B cell (primary cell): ENCODE measurements around the gene MTX3. TPM values are rescaled to one million over a fixed set of nuclear protein-coding genes. Genes with fewer than 3 reads are reported as not detected.

ENCODE experiments used
- ATAC-seq: fragments of 200-7000 bp; cut with Tn5 transposase; one replicate; pipeline ENCODE4 v1.10.0; 2021; ENCODE audit warnings: low read depth, mild to moderate bottlenecking, moderate number of reproducible peaks, moderate library complexity
- CTCF ChIA-PET: fragments of 350-600 bp; sonication (Branson Sonifier 250); formaldehyde crosslinking; loops from one replicate; lab custom pipeline; 2021; ENCODE audit warnings: antibody characterized with exemption, inconsistent platforms; lab: Charles Lee
- POLR2A ChIA-PET: fragments of 350-600 bp; sonication (Branson Sonifier 250); formaldehyde crosslinking; loops from one replicate; lab custom pipeline; 2021; ENCODE audit warnings: antibody characterized with exemption; lab: Charles Lee
- DNase-seq: peaks from one replicate; pipeline ENCODE4 v3.0.0; 2013
- H2AFZ ChIP-seq: 2 replicates; pipeline ENCODE4 v1.6.1; 2012; ENCODE audit warnings: mild to moderate bottlenecking, low read depth, low read length; ENCODE audit not compliant: insufficient read depth, poor library complexity, severe bottlenecking
- H3K27ac ChIP-seq, 2 donors: 1 replicate in 1 of 2; 2 replicates in 1 of 2; pipeline ENCODE4 v1.5.1; 2012 to 2013; ENCODE audit warnings: low read length in 2 of 2, mild to moderate bottlenecking in 2 of 2, moderate library complexity in 1 of 2
- H3K27me3 ChIP-seq, 4 experiments: fragments of 200-600 bp in 1 of 4; sonication (generic) in 1 of 4; replicated peaks in 1 of 4; 1 replicate in 2 of 4; 2 replicates in 2 of 4; pipeline versions ENCODE4 v1.6.1 to v1.7.0; 2013 to 2016; ENCODE audit warnings: low read length in 3 of 4, mild to moderate bottlenecking in 2 of 4, mixed read lengths in 1 of 4, moderate library complexity in 1 of 4; ENCODE audit not compliant: insufficient read depth in 4 of 4, control insufficient read depth in 3 of 4; ENCODE audit errors: control extremely low read depth in 1 of 4
- H3K36me3 ChIP-seq, 2 experiments: replicated peaks in 1 of 2; 1 replicate in 1 of 2; 2 replicates in 1 of 2; pipeline versions ENCODE4 v1.6.1 to v1.7.1; 2013; ENCODE audit warnings: low read length in 1 of 2; ENCODE audit not compliant: insufficient read depth in 2 of 2, control insufficient read depth in 1 of 2; ENCODE audit errors: control extremely low read depth in 1 of 2, extremely low read depth in 1 of 2
- H3K4me1 ChIP-seq, 2 donors: fragments of 200-600 bp in 1 of 2; sonication (generic) in 1 of 2; 1 replicate in 1 of 2; 2 replicates in 1 of 2; pipeline versions ENCODE4 v1.5.1 to v1.6.1; 2013 to 2017; ENCODE audit warnings: low read length in 2 of 2; ENCODE audit not compliant: control insufficient read depth in 2 of 2, insufficient read depth in 2 of 2
- H3K4me2 ChIP-seq: replicated peaks from 2 replicates; pipeline ENCODE3; 2012; ENCODE audit warnings: mild to moderate bottlenecking, low read depth, low read length; ENCODE audit not compliant: poor library complexity, severe bottlenecking
- H3K4me3 ChIP-seq, 5 experiments: fragments of 200-600 bp in 1 of 5; sonication (generic) in 1 of 5; 1 replicate in 3 of 5; 2 replicates in 2 of 5; pipeline versions ENCODE4 v1.5.1 to v1.7.0; 2011 to 2016; ENCODE audit warnings: low read length in 4 of 5, mild to moderate bottlenecking in 4 of 5, low read depth in 2 of 5, control low read depth in 1 of 5, moderate library complexity in 1 of 5; ENCODE audit not compliant: insufficient read depth in 1 of 5; ENCODE audit errors: control extremely low read depth in 1 of 5, extremely low read depth in 1 of 5
- H3K79me2 ChIP-seq: fragments of 200-600 bp; sonication (generic); one replicate; pipeline ENCODE4 v1.6.0; 2016; ENCODE audit warnings: low read length; ENCODE audit not compliant: control insufficient read depth, insufficient read depth
- H3K9ac ChIP-seq: fragments of 200-600 bp; sonication (generic); 2 replicates; pipeline ENCODE4 v1.6.1; 2017; ENCODE audit warnings: mild to moderate bottlenecking, low read length, moderate library complexity
- H3K9me3 ChIP-seq, 3 donors: one replicate each; pipeline versions ENCODE4 v1.6.1 to v1.7.1; 2013; ENCODE audit warnings: low read length in 2 of 3; ENCODE audit not compliant: control insufficient read depth in 2 of 3, insufficient read depth in 1 of 3; ENCODE audit errors: control extremely low read depth in 1 of 3
- H4K20me1 ChIP-seq: 2 replicates; pipeline ENCODE4 v1.6.0; 2012; ENCODE audit warnings: mild to moderate bottlenecking, low read length; ENCODE audit not compliant: insufficient read depth, control insufficient read depth, poor library complexity, severe bottlenecking
- H3K27ac Mint-ChIP-seq: one replicate; pipeline ENCODE4 v1.8.0; 2021; ENCODE audit warnings: mixed read lengths
- H3K27me3 Mint-ChIP-seq: one replicate; pipeline ENCODE4 v1.8.0; 2021; ENCODE audit warnings: mixed read lengths
- H3K4me1 Mint-ChIP-seq: one replicate; pipeline ENCODE4 v1.8.0; 2021; ENCODE audit warnings: mixed read lengths
- H3K4me3 Mint-ChIP-seq: one replicate; pipeline ENCODE4 v1.8.0; 2021; ENCODE audit warnings: mixed read lengths
- H3K9me3 Mint-ChIP-seq: one replicate; pipeline ENCODE4 v1.8.0; 2022; ENCODE audit warnings: mixed read lengths; ENCODE audit not compliant: insufficient read depth
- EZH2 ChIP-seq: IDR thresholded peaks from 2 replicates; pipeline ENCODE4 v1.6.1; 2012; ENCODE audit warnings: borderline replicate concordance, low read depth, mild to moderate bottlenecking, moderate library complexity, low read length; ENCODE audit not compliant: insufficient read depth, poor library complexity, severe bottlenecking
- WGBS: methylation state at CpG from one replicate; pipeline ENCODE4 v1.1.5; 2013; ENCODE audit warnings: missing lambda C conversion rate; ENCODE audit not compliant: insufficient coverage; 5-methylcytosine and 5-hydroxymethylcytosine counted together
- intact Hi-C: fragments of 100-400 bp; cut with micrococcal nuclease; formaldehyde crosslinking; loops from one replicate; pipeline ENCODE4 v1.10.0; 2022
- polyA plus RNA-seq: library from polyadenylated mRNA; depleted of rRNA; stranded (reverse); fragments of >200 nt; gene quantifications from 2 replicates; pipeline ENCODE4 v1.2.3, GENCODE V29; 2012
- total RNA-seq, 2 donors: library from RNA; stranded (reverse); fragments of 120-200 nt in 1 of 2; gene quantifications; 1 replicate in 1 of 2; 2 replicates in 1 of 2; pipeline versions ENCODE4 v1.2.3 to v1.2.4, GENCODE V29; 2013 to 2022
- TF ChIP-seq, protein P1 (sequence below): fragments of 200-600 bp; IDR thresholded peaks from one replicate; pipeline ENCODE4 v1.8.0; 2022; ENCODE audit warnings: antibody characterized with exemption, mild to moderate bottlenecking

The MTX3 gene
- total and polyA plus RNA-seq, 2 donors (not counting 1 experiment from before 2014, with no cell fraction given): 7.9 to 21.0 TPM

DNA sequence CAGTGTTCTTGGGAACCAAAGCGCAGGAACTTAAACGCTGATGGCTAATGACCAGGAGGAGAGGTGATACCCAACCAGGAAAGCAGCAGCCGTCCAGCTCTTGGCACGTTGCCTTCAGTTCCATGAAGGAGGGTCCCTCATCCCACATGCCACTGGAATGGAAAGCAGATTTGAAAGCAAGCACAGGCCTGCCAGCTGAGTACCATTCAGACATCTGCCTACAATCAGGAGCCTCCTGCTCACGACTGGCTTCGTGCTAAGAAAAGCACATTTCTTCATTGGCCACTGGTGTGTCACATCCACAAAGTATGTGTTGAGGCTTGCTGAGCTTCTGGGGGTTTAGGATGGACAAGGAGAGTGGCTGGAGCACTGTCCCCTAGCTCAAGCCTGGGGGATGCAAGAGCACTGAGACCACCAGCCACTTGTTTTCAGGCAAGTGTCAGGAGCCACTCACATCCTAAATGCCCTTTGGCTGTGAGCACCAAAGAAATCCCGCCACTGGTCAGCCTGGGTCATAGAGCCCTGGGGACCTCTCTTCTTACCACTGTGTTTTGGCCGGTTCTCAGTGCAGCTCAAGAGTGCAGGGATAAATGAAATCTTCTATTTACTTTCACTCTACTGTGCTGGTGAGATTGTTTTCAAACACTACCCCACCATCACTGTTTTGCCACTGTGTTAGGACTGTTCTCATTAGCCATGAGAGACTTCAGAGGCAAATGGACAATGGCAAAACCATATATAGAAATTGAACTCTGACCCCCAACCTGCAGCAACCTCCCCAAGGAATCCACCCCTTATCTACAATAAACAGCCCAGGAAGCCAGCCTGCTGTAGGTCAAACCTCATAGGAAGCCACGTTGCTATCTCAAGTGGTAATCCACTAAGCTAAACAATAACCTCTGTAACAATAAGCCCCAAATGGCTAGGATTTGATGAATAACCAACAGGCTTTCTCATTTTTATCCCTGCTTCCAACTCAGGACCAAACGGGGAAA, 58.3 kb downstream of the MTX3 start:
- Histone ChIP-seq H3K27ac (no peak overlapping the region), H3K9ac (no peak overlapping the region), H3K27me3 (no peaks in the 10 kb centered on the region), H4K20me1 (no peaks in the 10 kb centered on the region), H3K4me1 (no peaks in the 10 kb centered on the region), H2AFZ (no peak overlapping the region), H3K79me2 (no peaks in the 10 kb centered on the region), H3K4me2 (no peak overlapping the region), H3K36me3 (no peaks in the 10 kb centered on the region), H3K9me3 (peaks cover 0 to 3% (median 0%) of the 10 kb centered on the region in 3 donors), H3K4me3 (no peak overlapping the region)
- no peaks in the 10 kb centered on the region for H3K9me3 Mint-ChIP-seq
- DNase-seq: no peak
- H3K4me1 Mint-ChIP-seq: no peaks in the 10 kb centered on the region
- H3K27ac Mint-ChIP-seq: no peak overlapping the region
- POLR2A ChIA-PET: no interaction called here
- peaks cover 11% of the 10 kb centered on the region for H3K27me3 Mint-ChIP-seq
- intact Hi-C loops: no loop called here
- H3K4me3 Mint-ChIP-seq: no peak overlapping the region
- CTCF ChIA-PET: no interaction called here
- no peak for ATAC-seq
- 88% methylated on average over 8 of the region's 10 CpGs for WGBS
- TF ChIP-seq EZH2: no peak
- TF ChIP-seq, protein P1, sequence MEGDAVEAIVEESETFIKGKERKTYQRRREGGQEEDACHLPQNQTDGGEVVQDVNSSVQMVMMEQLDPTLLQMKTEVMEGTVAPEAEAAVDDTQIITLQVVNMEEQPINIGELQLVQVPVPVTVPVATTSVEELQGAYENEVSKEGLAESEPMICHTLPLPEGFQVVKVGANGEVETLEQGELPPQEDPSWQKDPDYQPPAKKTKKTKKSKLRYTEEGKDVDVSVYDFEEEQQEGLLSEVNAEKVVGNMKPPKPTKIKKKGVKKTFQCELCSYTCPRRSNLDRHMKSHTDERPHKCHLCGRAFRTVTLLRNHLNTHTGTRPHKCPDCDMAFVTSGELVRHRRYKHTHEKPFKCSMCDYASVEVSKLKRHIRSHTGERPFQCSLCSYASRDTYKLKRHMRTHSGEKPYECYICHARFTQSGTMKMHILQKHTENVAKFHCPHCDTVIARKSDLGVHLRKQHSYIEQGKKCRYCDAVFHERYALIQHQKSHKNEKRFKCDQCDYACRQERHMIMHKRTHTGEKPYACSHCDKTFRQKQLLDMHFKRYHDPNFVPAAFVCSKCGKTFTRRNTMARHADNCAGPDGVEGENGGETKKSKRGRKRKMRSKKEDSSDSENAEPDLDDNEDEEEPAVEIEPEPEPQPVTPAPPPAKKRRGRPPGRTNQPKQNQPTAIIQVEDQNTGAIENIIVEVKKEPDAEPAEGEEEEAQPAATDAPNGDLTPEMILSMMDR: no peak

DNA sequence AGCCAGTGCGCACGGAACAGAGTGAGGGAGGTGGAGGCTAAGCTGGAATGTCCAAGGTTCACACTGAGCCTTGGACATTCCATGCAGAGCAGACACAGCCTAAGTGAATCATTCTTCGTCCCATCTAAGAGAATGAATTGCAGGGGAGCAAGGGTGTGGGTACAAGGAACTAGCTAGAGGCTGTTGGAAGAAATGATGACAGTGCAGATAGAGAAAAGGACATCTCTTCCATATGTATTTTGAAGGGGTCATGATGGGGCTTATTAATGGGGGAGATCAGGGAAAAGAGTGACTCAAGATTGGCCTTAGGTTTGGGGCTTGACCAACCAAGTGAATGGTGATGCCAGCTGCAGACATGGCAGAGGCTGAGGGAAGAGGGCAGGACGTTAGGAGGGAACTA, 59.2 kb downstream of the MTX3 start:
- no peak for DNase-seq
- Histone ChIP-seq H3K4me3 (no peak overlapping the region), H3K9me3 (peaks cover 0 to 3% (median 0%) of the 10 kb centered on the region in 3 donors), H3K4me2 (no peak overlapping the region), H3K27me3 (no peaks in the 10 kb centered on the region), H3K27ac (no peak overlapping the region), H3K79me2 (no peaks in the 10 kb centered on the region), H2AFZ (no peak overlapping the region), H3K4me1 (no peaks in the 10 kb centered on the region), H4K20me1 (no peaks in the 10 kb centered on the region), H3K36me3 (no peaks in the 10 kb centered on the region), H3K9ac (no peak overlapping the region)
- POLR2A ChIA-PET: no interaction called here
- WGBS: 100% methylated on average over 3 of the region's 4 CpGs
- CTCF ChIA-PET: no interaction called here
- H3K9me3 Mint-ChIP-seq: no peaks in the 10 kb centered on the region
- intact Hi-C loops: no loop called here
- ATAC-seq: no peak
- TF ChIP-seq EZH2: no peak
- TF ChIP-seq, protein P1: no peak
- H3K4me1 Mint-ChIP-seq: no peaks in the 10 kb centered on the region
- H3K27ac Mint-ChIP-seq: no peak overlapping the region
- H3K4me3 Mint-ChIP-seq: no peak overlapping the region
- peaks cover 8% of the 10 kb centered on the region for H3K27me3 Mint-ChIP-seq
